ENCODE data around the gene RIOK2. TPM values are rescaled to one million over a fixed set of nuclear protein-coding genes. Genes with fewer than 3 reads are reported as not detected.

Gene RIOK2
- total RNA-seq, 1 experiment from 2014 or later: 42.9 TPM

DNA sequence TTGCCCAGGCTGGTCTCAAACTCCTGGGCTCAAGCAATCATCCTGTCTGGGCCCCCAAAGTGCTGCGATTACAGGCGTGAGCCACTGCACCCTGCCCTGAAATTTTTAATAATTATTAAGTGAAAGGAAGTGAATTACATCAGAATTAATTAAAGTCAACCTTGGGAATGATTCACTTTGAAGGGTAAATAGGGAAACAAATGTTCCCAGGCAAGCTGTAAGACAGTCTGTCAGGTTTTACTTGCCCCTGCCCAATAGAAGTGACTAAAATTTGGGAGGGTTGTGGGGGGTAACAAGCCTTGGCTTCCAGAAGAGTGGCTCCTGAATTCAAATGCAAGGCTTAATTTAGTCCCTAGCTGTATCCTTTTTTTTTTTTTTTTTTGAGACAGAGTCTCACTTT, 39.3 kb downstream of the RIOK2 start:
- POLR2A ChIA-PET (ENCODE audit: low non-redundant PET): interaction anchor here (0.6 kb wide), 1 partner anchor 250 kb away, joined by 5 read pairs; no protein-coding TSS in a partner anchor
- intact Hi-C loops (cut with micrococcal nuclease; ENCODE audit: unreplicated experiment): loop anchor here (5.0 kb wide), 3 partner anchors 146 to 801 kb away; no protein-coding TSS in a partner anchor

DNA sequence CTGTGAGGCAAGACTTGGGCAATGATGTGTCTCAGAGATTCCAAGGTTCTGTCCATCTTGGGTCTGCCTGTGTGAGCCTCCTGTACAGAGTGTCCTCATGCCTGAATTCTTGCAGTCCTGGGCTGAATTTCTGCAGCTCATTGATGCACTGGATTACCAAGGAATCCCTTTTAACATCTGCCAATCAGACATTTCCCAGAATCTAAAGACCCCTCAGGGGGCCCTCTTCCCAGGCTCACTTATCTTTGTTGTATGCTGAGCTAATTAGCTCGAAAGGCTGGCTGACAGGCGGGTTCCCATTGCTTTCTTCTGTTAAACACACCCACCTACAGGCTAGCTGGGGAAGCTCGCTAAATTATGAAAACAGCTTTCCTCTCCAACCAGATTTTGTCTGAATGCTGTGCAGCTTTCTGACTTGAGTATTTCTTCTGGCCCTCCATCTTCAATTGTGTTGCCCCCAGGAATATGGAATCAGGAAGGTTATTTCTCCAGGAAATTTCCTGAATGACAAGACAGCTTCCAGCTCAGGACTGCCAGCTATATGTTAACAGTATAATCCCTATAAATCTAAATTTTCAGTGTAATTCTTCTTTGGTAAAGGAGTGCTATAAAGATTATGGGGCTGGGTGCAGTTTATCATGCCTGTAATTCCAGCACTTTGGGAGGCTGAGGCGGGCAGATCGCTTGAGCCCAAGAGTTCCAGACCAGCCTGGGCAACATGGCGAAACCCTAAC, 40.4 kb downstream of the RIOK2 start, which contains the start of gene LIX1:
LIX1 (minus strand) TSS at position 91 of the 734 bp plus-strand sequence; CDS start at position 56, 35 bp downstream.
- Histone ChIP-seq H3K4me3 (ENCODE audit: low read depth, low read length, poor library complexity, severe bottlenecking) (no peak within 1 kb of the TSS), H3K27ac (ENCODE audit: low read depth, low read length, poor library complexity, severe bottlenecking) (no peak within 1 kb of the TSS), H3K4me1 (ENCODE audit: insufficient read depth, low read length, poor library complexity, severe bottlenecking) (no peaks in the 10 kb centered on the region), H3K27me3 (replicated peaks; ENCODE audit: insufficient read depth, low read depth, low read length, poor library complexity) (no peaks in the 10 kb centered on the region), H3K9me3 (ENCODE audit: low read depth, low read length, poor library complexity, severe bottlenecking) (no peaks in the 10 kb centered on the region), H3K36me3 (ENCODE audit: insufficient read depth, low read length, poor library complexity, severe bottlenecking) (no peaks in the 10 kb centered on the region)
- CTCF ChIA-PET: interaction anchor here (0.9 to 2.1 kb wide), 6 partner anchors 12 to 798 kb away, joined by 3 to 24 read pairs (median 10); no protein-coding TSS in a partner anchor
- BruUV-seq (replicated peaks): no TSS peak
- DNase-seq (ENCODE audit: low spot score): peak; percentile 86
- POLR2A ChIA-PET (ENCODE audit: low non-redundant PET): interaction anchor here (0.6 to 0.8 kb wide), 2 partner anchors 249 to 390 kb away, joined by 5 to 15 read pairs; no protein-coding TSS in a partner anchor
- peak; percentile 75 for TF ChIP-seq CTCF (conservative IDR thresholded peaks at IDR 0.05; ENCODE audit: low read depth, low read length)
- TF ChIP-seq EZH2 (IDR thresholded peaks at IDR 0.05; ENCODE audit: borderline replicate concordance, low read depth, low read length, poor library complexity, severe bottlenecking): no peak
- intact Hi-C loops (cut with micrococcal nuclease; ENCODE audit: unreplicated experiment): loop anchor here (1.0 to 5.0 kb wide), 5 partner anchors 145 to 800 kb away; no protein-coding TSS in a partner anchor

More for the DNA sequence above, 39.3 kb downstream of the RIOK2 start:
- Histone ChIP-seq H3K4me1 (ENCODE audit: insufficient read depth, low read length, poor library complexity, severe bottlenecking) (no peaks in the 10 kb centered on the region), H3K9me3 (ENCODE audit: low read depth, low read length, poor library complexity, severe bottlenecking) (no peaks in the 10 kb centered on the region), H3K27me3 (replicated peaks; ENCODE audit: insufficient read depth, low read depth, low read length, poor library complexity) (no peaks in the 10 kb centered on the region), H3K4me3 (ENCODE audit: low read depth, low read length, poor library complexity, severe bottlenecking) (no peak overlapping the region), H3K27ac (ENCODE audit: low read depth, low read length, poor library complexity, severe bottlenecking) (no peak overlapping the region), H3K36me3 (ENCODE audit: insufficient read depth, low read length, poor library complexity, severe bottlenecking) (no peaks in the 10 kb centered on the region)
- no TSS peak for BruUV-seq (replicated peaks)
- TF ChIP-seq CTCF (conservative IDR thresholded peaks at IDR 0.05; ENCODE audit: low read depth, low read length) (no peak), EZH2 (IDR thresholded peaks at IDR 0.05; ENCODE audit: borderline replicate concordance, low read depth, low read length, poor library complexity, severe bottlenecking) (no peak)
- no peak for DNase-seq (ENCODE audit: low spot score)
- CTCF ChIA-PET: interaction anchor here (1.6 to 2.1 kb wide), 2 partner anchors 147 to 275 kb away, joined by 17 to 18 read pairs; no protein-coding TSS in a partner anchor

DNA sequence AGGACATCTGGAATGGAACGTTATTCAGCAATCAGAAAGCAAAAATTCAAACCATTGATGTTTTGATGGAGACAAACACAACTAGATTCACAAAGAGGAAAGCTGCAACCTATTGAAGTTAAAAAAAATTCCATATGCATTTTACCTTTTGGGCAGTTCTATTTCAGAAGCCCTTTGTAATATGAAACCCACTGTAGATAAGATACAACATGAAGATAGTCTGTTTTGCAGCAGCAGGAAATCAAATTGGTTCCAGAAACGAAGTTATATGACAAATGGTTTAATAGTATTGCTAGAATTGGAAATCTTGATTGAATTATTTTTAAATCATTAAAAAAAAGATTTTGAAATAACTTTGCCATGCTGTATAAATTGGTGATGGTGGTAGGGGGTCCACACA, 41.5 kb downstream of the RIOK2 start:
- no peak overlapping the region for H3K27ac ChIP-seq (ENCODE audit: low read depth, low read length, poor library complexity, severe bottlenecking)
- intact Hi-C loops (cut with micrococcal nuclease; ENCODE audit: unreplicated experiment): loop anchor here (5.0 kb wide), 3 partner anchors 144 to 799 kb away; no protein-coding TSS in a partner anchor
- TF ChIP-seq EZH2 (IDR thresholded peaks at IDR 0.05; ENCODE audit: borderline replicate concordance, low read depth, low read length, poor library complexity, severe bottlenecking): no peak
- no peak for TF ChIP-seq CTCF (conservative IDR thresholded peaks at IDR 0.05; ENCODE audit: low read depth, low read length)
- H3K9me3 ChIP-seq (ENCODE audit: low read depth, low read length, poor library complexity, severe bottlenecking): no peaks in the 10 kb centered on the region
- H3K27me3 ChIP-seq (replicated peaks; ENCODE audit: insufficient read depth, low read depth, low read length, poor library complexity): no peaks in the 10 kb centered on the region
- no peak for DNase-seq (ENCODE audit: low spot score)
- ChIA-PET POLR2A (ENCODE audit: low non-redundant PET) (no interaction called here), CTCF (interaction anchor here (2.1 kb wide), 1 partner anchor 273 kb away, joined by 18 read pairs; no protein-coding TSS in a partner anchor)
- BruUV-seq (replicated peaks): no TSS peak
- H3K36me3 ChIP-seq (ENCODE audit: insufficient read depth, low read length, poor library complexity, severe bottlenecking): no peaks in the 10 kb centered on the region
- no peak overlapping the region for H3K4me3 ChIP-seq (ENCODE audit: low read depth, low read length, poor library complexity, severe bottlenecking)
- no peaks in the 10 kb centered on the region for H3K4me1 ChIP-seq (ENCODE audit: insufficient read depth, low read length, poor library complexity, severe bottlenecking)
